HG02885 (cell line): Measurements from ENCODE around the gene OCA2.

Experiments used
- ATAC-seq: cut with Tn5 transposase; IDR thresholded peaks from one replicate; pipeline ENCODE4 v1.9.1; 2021; ENCODE audit warnings: mild to moderate bottlenecking; ENCODE audit not compliant: unreplicated experiment, poor library complexity

Gene OCA2

GRCh38 chr15:28105793-28106192 is 6.7 kb upstream of the OCA2 start:
- no peak for ATAC-seq

- no peak for ATAC-seq
Measured at GRCh38 chr15:28105224-28105791, 6.2 kb upstream of the OCA2 start.

- no peak for ATAC-seq
Measured at GRCh38 chr15:28104326-28104725, 5.2 kb upstream of the OCA2 start.

- ATAC-seq: no peak
Measured at GRCh38 chr15:28103831-28104230, 4.7 kb upstream of the OCA2 start.

- ATAC-seq: no peak
Measured at GRCh38 chr15:28101983-28102441, 2.9 kb upstream of the OCA2 start.

GRCh38 chr15:28101201-28101600 is 2.1 kb upstream of the OCA2 start:
- no peak for ATAC-seq

GRCh38 chr15:28100516-28101195 is 1.5 kb upstream of the OCA2 start:
- ATAC-seq: no peak

- ATAC-seq: no peak
Measured at GRCh38 chr15:28099555-28100140, 533 bp upstream of the OCA2 start.

- ATAC-seq: no peak
Measured at GRCh38 chr15:28098360-28098765, 752 bp downstream of the OCA2 start.

- ATAC-seq: no peak
Measured at GRCh38 chr15:28097656-28098359, 1.3 kb downstream of the OCA2 start.

- no peak for ATAC-seq
Measured at GRCh38 chr15:28096670-28097431, 2.3 kb downstream of the OCA2 start.

GRCh38 chr15:28096411-28096669 is 2.8 kb downstream of the OCA2 start:
- ATAC-seq: peak; percentile 9

GRCh38 chr15:28094732-28095521 is 4.2 kb downstream of the OCA2 start:
- no peak for ATAC-seq

- no peak for ATAC-seq
Measured at GRCh38 chr15:28093752-28094535, 5.2 kb downstream of the OCA2 start.

GRCh38 chr15:28091313-28091712 is 7.8 kb downstream of the OCA2 start:
- no peak for ATAC-seq

- ATAC-seq: peak; percentile 99
Measured at GRCh38 chr15:28086175-28086703, 12.9 kb downstream of the OCA2 start.

GRCh38 chr15:28085489-28086174 is 13.5 kb downstream of the OCA2 start:
- ATAC-seq: peak; percentile 28

- ATAC-seq: no peak
Measured at GRCh38 chr15:28084547-28084946, 14.6 kb downstream of the OCA2 start.
